H1 (cell line): ENCODE results near the gene SLC39A13. TPM values are rescaled to one million over a fixed set of nuclear protein-coding genes. Genes with fewer than 3 reads are reported as not detected.
A peak's percentile ranks its signal among the peaks of the same experiment; 100 is the strongest.

Experiments used
- EZH2 ChIP-seq: fragments of 200-600 bp; sonication (generic); IDR thresholded peaks from 2 replicates; pipeline ENCODE4 v1.7.1; 2012; ENCODE audit warnings: low read depth, mild to moderate bottlenecking, moderate library complexity, low read length, inconsistent platforms; ENCODE audit not compliant: severe bottlenecking
- KDM4A ChIP-seq: IDR thresholded peaks from one replicate; pipeline ENCODE4 v1.7.1; 2012; ENCODE audit warnings: low read depth, mild to moderate bottlenecking, moderate library complexity, low read length, inconsistent platforms; ENCODE audit not compliant: severe bottlenecking
- POLR2A ChIP-seq, 2 experiments: IDR thresholded peaks; 1 replicate in 1 of 2; 2 replicates in 1 of 2; pipeline ENCODE4 v1.6.1; 2011; ENCODE audit warnings: low read depth in 2 of 2, low read length in 2 of 2, mild to moderate bottlenecking in 2 of 2; ENCODE audit errors: control extremely low read depth in 1 of 2
- TEAD4 ChIP-seq: IDR thresholded peaks from 2 replicates; pipeline ENCODE4 v1.6.1; 2012; ENCODE audit warnings: low read depth, low read length, inconsistent platforms, mixed read lengths
- polyA plus RNA-seq, 7 experiments: library from polyadenylated mRNA; depleted of rRNA in 3 of 7; stranded (reverse) in 5 of 7; unstranded in 2 of 7; fragments of >200 nt in 5 of 7; fragments of 200-250 nt in 2 of 7; gene quantifications; 1 replicate in 5 of 7; 2 replicates in 1 of 7; 4 replicates in 1 of 7; pipeline versions ENCODE4 v1.2.1 to v1.2.3, GENCODE V29; 2011 to 2013; ENCODE audit warnings: missing spikeins in 2 of 7, mixed read lengths in 2 of 7
- total RNA-seq: library from RNA; stranded (reverse); fragmentation: NEBNext Ultra II Directional; extraction: Animal tissue kit (Norgen Biotek cat#: 25700); gene quantifications from 2 replicates; pipeline ENCODE4 v1.2.1, GENCODE V29; 2021
- TF ChIP-seq, protein P1 (sequence below): fragments of 300-600 bp; sonication (generic); IDR thresholded peaks from 2 replicates; pipeline ENCODE4 v1.7.1; 2012; ENCODE audit warnings: low read length, moderate library complexity, mild to moderate bottlenecking, inconsistent platforms; ENCODE audit not compliant: insufficient replicate concordance
- TF ChIP-seq, protein P2 (sequence below): IDR thresholded peaks from 2 replicates; pipeline ENCODE4 v1.6.1; 2012; ENCODE audit warnings: inconsistent platforms

The SLC39A13 gene
- total and polyA plus RNA-seq, 2 of the 8 experiments (the other 6 are each of a cell fraction or from before 2014, with no cell fraction given), result 23.2 to 30.0 TPM

DNA sequence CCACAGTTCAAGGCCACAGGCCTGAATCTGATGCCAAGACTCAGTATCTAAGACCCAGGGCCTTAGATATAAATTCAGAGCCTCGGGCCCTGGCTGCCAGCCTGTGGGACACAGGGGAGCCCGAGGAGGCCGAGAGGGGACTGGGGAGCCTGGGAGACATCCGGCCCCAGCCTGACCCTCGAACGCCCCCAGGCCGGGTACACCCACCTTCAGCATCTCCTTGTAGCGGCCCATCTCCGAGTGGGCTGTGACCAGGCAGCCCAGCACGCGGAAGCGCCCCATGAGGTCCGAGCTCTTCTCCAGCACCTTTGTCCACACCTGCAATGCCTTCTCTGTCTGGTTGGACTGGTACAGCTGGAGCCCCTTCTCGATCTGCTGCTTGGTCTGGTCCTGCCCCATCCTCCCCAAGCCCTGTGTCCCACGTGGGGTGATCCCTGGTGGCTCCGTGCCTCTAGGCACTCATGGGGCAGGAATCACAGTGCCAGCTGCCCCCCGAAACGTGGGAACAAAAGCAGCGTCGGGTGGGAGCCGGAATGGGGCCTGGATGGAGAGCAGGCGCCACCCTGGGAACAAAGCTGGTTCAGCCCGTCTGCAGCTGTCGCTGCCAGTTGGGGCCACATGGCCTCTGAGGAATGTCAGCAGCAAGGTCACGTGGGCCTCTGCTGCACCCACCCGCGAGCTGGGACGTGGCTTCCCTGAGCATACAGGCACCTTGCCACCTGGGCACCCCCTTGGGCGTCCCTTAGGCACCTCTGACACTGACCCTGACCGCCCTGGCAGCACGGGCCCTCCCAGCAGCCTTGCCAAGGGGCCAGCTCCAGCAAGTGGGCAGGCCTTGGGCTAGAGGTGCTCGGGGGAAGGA is 40.4 kb downstream of the SLC39A13 start, which contains the start of gene RAPSN (continued):
- TF ChIP-seq, protein P1, sequence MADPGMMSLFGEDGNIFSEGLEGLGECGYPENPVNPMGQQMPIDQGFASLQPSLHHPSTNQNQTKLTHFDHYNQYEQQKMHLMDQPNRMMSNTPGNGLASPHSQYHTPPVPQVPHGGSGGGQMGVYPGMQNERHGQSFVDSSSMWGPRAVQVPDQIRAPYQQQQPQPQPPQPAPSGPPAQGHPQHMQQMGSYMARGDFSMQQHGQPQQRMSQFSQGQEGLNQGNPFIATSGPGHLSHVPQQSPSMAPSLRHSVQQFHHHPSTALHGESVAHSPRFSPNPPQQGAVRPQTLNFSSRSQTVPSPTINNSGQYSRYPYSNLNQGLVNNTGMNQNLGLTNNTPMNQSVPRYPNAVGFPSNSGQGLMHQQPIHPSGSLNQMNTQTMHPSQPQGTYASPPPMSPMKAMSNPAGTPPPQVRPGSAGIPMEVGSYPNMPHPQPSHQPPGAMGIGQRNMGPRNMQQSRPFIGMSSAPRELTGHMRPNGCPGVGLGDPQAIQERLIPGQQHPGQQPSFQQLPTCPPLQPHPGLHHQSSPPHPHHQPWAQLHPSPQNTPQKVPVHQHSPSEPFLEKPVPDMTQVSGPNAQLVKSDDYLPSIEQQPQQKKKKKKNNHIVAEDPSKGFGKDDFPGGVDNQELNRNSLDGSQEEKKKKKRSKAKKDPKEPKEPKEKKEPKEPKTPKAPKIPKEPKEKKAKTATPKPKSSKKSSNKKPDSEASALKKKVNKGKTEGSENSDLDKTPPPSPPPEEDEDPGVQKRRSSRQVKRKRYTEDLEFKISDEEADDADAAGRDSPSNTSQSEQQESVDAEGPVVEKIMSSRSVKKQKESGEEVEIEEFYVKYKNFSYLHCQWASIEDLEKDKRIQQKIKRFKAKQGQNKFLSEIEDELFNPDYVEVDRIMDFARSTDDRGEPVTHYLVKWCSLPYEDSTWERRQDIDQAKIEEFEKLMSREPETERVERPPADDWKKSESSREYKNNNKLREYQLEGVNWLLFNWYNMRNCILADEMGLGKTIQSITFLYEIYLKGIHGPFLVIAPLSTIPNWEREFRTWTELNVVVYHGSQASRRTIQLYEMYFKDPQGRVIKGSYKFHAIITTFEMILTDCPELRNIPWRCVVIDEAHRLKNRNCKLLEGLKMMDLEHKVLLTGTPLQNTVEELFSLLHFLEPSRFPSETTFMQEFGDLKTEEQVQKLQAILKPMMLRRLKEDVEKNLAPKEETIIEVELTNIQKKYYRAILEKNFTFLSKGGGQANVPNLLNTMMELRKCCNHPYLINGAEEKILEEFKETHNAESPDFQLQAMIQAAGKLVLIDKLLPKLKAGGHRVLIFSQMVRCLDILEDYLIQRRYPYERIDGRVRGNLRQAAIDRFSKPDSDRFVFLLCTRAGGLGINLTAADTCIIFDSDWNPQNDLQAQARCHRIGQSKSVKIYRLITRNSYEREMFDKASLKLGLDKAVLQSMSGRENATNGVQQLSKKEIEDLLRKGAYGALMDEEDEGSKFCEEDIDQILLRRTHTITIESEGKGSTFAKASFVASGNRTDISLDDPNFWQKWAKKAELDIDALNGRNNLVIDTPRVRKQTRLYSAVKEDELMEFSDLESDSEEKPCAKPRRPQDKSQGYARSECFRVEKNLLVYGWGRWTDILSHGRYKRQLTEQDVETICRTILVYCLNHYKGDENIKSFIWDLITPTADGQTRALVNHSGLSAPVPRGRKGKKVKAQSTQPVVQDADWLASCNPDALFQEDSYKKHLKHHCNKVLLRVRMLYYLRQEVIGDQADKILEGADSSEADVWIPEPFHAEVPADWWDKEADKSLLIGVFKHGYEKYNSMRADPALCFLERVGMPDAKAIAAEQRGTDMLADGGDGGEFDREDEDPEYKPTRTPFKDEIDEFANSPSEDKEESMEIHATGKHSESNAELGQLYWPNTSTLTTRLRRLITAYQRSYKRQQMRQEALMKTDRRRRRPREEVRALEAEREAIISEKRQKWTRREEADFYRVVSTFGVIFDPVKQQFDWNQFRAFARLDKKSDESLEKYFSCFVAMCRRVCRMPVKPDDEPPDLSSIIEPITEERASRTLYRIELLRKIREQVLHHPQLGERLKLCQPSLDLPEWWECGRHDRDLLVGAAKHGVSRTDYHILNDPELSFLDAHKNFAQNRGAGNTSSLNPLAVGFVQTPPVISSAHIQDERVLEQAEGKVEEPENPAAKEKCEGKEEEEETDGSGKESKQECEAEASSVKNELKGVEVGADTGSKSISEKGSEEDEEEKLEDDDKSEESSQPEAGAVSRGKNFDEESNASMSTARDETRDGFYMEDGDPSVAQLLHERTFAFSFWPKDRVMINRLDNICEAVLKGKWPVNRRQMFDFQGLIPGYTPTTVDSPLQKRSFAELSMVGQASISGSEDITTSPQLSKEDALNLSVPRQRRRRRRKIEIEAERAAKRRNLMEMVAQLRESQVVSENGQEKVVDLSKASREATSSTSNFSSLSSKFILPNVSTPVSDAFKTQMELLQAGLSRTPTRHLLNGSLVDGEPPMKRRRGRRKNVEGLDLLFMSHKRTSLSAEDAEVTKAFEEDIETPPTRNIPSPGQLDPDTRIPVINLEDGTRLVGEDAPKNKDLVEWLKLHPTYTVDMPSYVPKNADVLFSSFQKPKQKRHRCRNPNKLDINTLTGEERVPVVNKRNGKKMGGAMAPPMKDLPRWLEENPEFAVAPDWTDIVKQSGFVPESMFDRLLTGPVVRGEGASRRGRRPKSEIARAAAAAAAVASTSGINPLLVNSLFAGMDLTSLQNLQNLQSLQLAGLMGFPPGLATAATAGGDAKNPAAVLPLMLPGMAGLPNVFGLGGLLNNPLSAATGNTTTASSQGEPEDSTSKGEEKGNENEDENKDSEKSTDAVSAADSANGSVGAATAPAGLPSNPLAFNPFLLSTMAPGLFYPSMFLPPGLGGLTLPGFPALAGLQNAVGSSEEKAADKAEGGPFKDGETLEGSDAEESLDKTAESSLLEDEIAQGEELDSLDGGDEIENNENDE, result no peak
- TF ChIP-seq, protein P2, sequence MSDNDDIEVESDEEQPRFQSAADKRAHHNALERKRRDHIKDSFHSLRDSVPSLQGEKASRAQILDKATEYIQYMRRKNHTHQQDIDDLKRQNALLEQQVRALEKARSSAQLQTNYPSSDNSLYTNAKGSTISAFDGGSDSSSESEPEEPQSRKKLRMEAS, result peak; percentile 45; the same call in 1 of the 2 replicates
- TF ChIP-seq KDM4A (no peak), EZH2 (no peak), TEAD4 (0 out of 2 replicates have a peak, but pooled peaks have one; percentile 7), POLR2A (IDR thresholded peaks at IDR 0.05; ENCODE audit: control extremely low read depth in 1 of 2, low read depth in 2 of 2, low read length in 2 of 2) (no peak)
